ENCODE results near the gene OSTF1.

DNA sequence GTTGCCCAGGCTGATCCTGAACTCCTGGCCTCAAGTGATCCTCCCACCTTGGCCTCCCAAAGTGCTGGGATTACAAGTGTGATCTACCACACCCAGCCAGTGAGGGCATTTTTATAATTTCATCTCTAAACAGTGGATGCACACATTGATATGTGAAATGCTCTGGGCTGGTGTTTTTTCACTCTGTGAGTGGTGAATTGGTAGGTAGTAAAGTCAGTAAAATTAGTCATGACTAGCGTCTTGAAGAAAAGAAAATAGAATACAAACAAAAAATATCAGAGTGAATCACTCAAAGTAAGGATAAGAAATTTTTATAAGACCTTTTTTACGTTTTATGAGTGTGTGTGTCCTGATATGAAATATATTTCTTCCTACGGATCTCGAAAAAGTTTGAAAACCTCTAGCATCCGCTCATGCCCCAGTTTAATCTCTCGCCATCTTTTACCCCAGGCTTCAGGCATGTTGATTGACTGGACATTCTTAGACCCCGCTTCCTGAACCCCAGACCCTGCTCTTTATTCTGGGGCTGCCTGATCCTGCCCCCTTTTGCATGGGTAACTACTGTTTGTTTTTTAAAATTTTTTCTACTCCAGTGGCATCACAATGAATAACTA is 14.0 kb downstream of the OSTF1 start:
- TF ChIP-seq POLR2A (IDR thresholded peaks at IDR 0.05; ENCODE audit: low read depth, low read length), result no peak
- no peak for TF ChIP-seq POLR2AphosphoS5 (IDR thresholded peaks at IDR 0.05; ENCODE audit: low read depth, low read length)
- no peak for TF ChIP-seq PAX5 (IDR thresholded peaks at IDR 0.05; ENCODE audit: insufficient read depth, low read length, severe bottlenecking)
- no peak for TF ChIP-seq TAF1 (IDR thresholded peaks at IDR 0.05; ENCODE audit: low read depth, low read length)
- no peak for TF ChIP-seq POU2F2 (IDR thresholded peaks at IDR 0.05; ENCODE audit: low read depth, low read length)
